K562 (cell line): Measurements from ENCODE around the gene POLD4. TPM values are rescaled to one million over a fixed set of nuclear protein-coding genes. Genes with fewer than 3 reads are reported as not detected.
A peak's percentile ranks its signal among the peaks of the same experiment; 100 is the strongest.

Experiments used
- ATF3 ChIP-seq, 2 experiments: fragments of 450-650 bp in 1 of 2; sonication (generic) in 1 of 2; formaldehyde crosslinking in 1 of 2; IDR thresholded peaks in 1 of 2; conservative IDR thresholded peaks in 1 of 2; 2 replicates each; pipeline versions ENCODE4 v1.6.1 to v1.8.1; 2016 to 2023; ENCODE audit warnings: mild to moderate bottlenecking in 2 of 2, moderate library complexity in 2 of 2, inconsistent platforms in 1 of 2, missing genetic modification reagents in 1 of 2
- C11orf30 ChIP-seq: fragments of 450-650 bp; IDR thresholded peaks from 2 replicates; pipeline ENCODE4 v1.6.1; 2016; ENCODE audit warnings: low read depth, mild to moderate bottlenecking
- COPS2 ChIP-seq: fragments of 450-650 bp; conservative IDR thresholded peaks from 2 replicates; pipeline ENCODE4 v1.6.1; 2016; ENCODE audit warnings: mild to moderate bottlenecking, moderate library complexity
- CTCF ChIP-seq, 3 experiments: IDR thresholded peaks in 2 of 3; conservative IDR thresholded peaks in 1 of 3; 2 replicates each; pipeline ENCODE4 v1.5.1; 2011 to 2012; ENCODE audit warnings: low read length in 3 of 3, mild to moderate bottlenecking in 3 of 3, control low read depth in 2 of 3, improper control_type of control experiment in 1 of 3, inconsistent platforms in 1 of 3, low read depth in 1 of 3, mixed read lengths in 1 of 3, moderate library complexity in 1 of 3; ENCODE audit not compliant: insufficient read depth in 2 of 3
- DNMT1 ChIP-seq: fragments of 450-650 bp; IDR thresholded peaks from 2 replicates; pipeline ENCODE4 v1.6.1; 2016; ENCODE audit warnings: antibody characterized with exemption, mild to moderate bottlenecking
- ETV1 ChIP-seq: fragments of 450-650 bp; conservative IDR thresholded peaks from 2 replicates; pipeline ENCODE4 v1.6.1; 2016; ENCODE audit warnings: missing genetic modification characterization, control low read depth, low read depth, missing compliant biosample characterization
- GTF2E2 ChIP-seq: fragments of 200-800 bp; sonication (Bioruptor generic); IDR thresholded peaks from 2 replicates; pipeline ENCODE4 v1.6.1; 2016; ENCODE audit warnings: missing genetic modification characterization, missing compliant biosample characterization
- MED1 ChIP-seq: sonication (generic); formaldehyde crosslinking; IDR thresholded peaks from 2 replicates; pipeline ENCODE4 v1.8.1; 2023; ENCODE audit warnings: missing genetic modification reagents, borderline replicate concordance
- MTA3 ChIP-seq: fragments of 450-650 bp; formaldehyde crosslinking; IDR thresholded peaks from 2 replicates; pipeline ENCODE4 v1.6.1; 2017; ENCODE audit warnings: mild to moderate bottlenecking, borderline replicate concordance
- PKNOX1 ChIP-seq: fragments of 450-650 bp; IDR thresholded peaks from 2 replicates; pipeline ENCODE4 v1.6.1; 2016
- SRF ChIP-seq, 2 experiments: fragments of 250-450, 450-650 bp in 1 of 2; sonication (Bioruptor Pico) in 1 of 2; sonication (generic) in 1 of 2; formaldehyde crosslinking; IDR thresholded peaks; 2 replicates each; pipeline versions ENCODE4 v1.5.0 to v1.5.1; 2020 to 2022; ENCODE audit warnings: mild to moderate bottlenecking in 1 of 2, missing genetic modification reagents in 1 of 2
- SUPT5H ChIP-seq: fragments of 450-650 bp; IDR thresholded peaks from 2 replicates; pipeline ENCODE4 v1.6.1; 2016
- TEAD1 ChIP-seq, 2 experiments: fragments of 450-650 bp in 1 of 2; sonication (generic) in 1 of 2; formaldehyde crosslinking; IDR thresholded peaks; 2 replicates each; pipeline versions ENCODE4 v1.4.0 to v1.8.0; 2020 to 2022; ENCODE audit warnings: mild to moderate bottlenecking in 2 of 2, missing genetic modification reagents in 1 of 2
- U2AF1 ChIP-seq: fragments of 200-400 bp; formaldehyde crosslinking; optimal IDR thresholded peaks from 2 replicates; pipeline ENCODE3; 2017; ENCODE audit warnings: mild to moderate bottlenecking, low read depth, low read length, moderate library complexity
- ZFP36 ChIP-seq: fragments of 150-350 bp; IDR thresholded peaks from 2 replicates; pipeline ENCODE4 v1.6.1; 2018; ENCODE audit warnings: low read length, low read depth; ENCODE audit not compliant: partially characterized antibody
- ZNF316 ChIP-seq: fragments of 450-650 bp; IDR thresholded peaks from 2 replicates; pipeline ENCODE4 v1.6.1; 2016
- ZNF592 ChIP-seq: fragments of 450-650 bp; IDR thresholded peaks from 2 replicates; pipeline ENCODE4 v1.6.1; 2017; ENCODE audit warnings: antibody characterized with exemption, mild to moderate bottlenecking
- polyA plus RNA-seq, 8 experiments: library from polyadenylated mRNA; depleted of rRNA in 4 of 8; stranded (reverse) in 5 of 8; unstranded in 3 of 8; fragments of >200 nt; fragmentation: Nextera tagmentation in 2 of 8; fragmentation: Illumina TruSeq in 1 of 8; extraction: Ambion mirVana in 2 of 8; extraction: Trizol in 1 of 8; gene quantifications; 2 replicates each; pipeline versions ENCODE4 v1.2.1 to v1.2.3, GENCODE V29; 2011 to 2014; ENCODE audit warnings: inconsistent platforms in 1 of 8, missing spikeins in 1 of 8
- total RNA-seq, 7 experiments: library from RNA; depleted of rRNA in 6 of 7; stranded (reverse); fragments of >200 nt in 6 of 7; fragmentation: Illumina TruSeq in 2 of 7; extraction: Trizol in 2 of 7; gene quantifications; 2 replicates each; pipeline versions ENCODE4 v1.2.1 to v1.2.3, GENCODE V29; 2011 to 2021; ENCODE audit warnings: low replicate concordance in 1 of 7

POLD4 gene
- total and polyA plus RNA-seq, 9 of the 15 experiments (the other 6 are each of a cell fraction or from before 2014, with no cell fraction given), result 5.8 to 64.5 (median 18.3) TPM

- TF ChIP-seq ETV1 (peak; percentile 82), DNMT1 (no peak), COPS2 (no peak), TEAD1 (CRISPR knock-in tag; IDR thresholded peaks at IDR 0.05) (peak; percentile 38 to 70; a peak in 1 of 4 replicates), ZNF592 (peak; percentile 84), SUPT5H (peak; percentile 42; the same call in 1 of the 2 replicates), PKNOX1 (peak; percentile 62), ATF3 (IDR thresholded peaks at IDR 0.05) (peak; percentile 94), ATF3 (CRISPR knock-in tag; conservative IDR thresholded peaks at IDR 0.05) (no peak; the same call in 1 of the 2 replicates), MED1 (CRISPR knock-in tag) (no peak), C11orf30 (no peak), ZNF316 (no peak), CTCF (IDR thresholded peaks at IDR 0.05 in 2 of 3, conservative IDR thresholded peaks at IDR 0.05 in 1 of 3; ENCODE audit: insufficient read depth in 2 of 3, low read depth in 1 of 3, low read length in 3 of 3) (0 out of 6 replicates have a peak, but pooled peaks of 2 of the 3 experiments have one; percentile 13 to 18), MTA3 (peak; percentile 47; the same call in 1 of the 2 replicates), U2AF1 (no peak), SRF (CRISPR knock-in tag; IDR thresholded peaks at IDR 0.05) (peak in 1 of 2 experiments; percentile 53; a peak in 1 of 4 replicates), GTF2E2 (tag) (no peak; the same call in 1 of the 2 replicates), ZFP36 (peak; percentile 99)
Observed at GRCh38 chr11:67354075-67355022, 1.0 kb upstream of the POLD4 start (continued).
